ENCODE data around the gene C2CD4A. TPM values are rescaled to one million over a fixed set of nuclear protein-coding genes. Genes with fewer than 3 reads are reported as not detected.

C2CD4A gene
- total RNA-seq, 2 donors from 2014 or later = not detected

DNA sequence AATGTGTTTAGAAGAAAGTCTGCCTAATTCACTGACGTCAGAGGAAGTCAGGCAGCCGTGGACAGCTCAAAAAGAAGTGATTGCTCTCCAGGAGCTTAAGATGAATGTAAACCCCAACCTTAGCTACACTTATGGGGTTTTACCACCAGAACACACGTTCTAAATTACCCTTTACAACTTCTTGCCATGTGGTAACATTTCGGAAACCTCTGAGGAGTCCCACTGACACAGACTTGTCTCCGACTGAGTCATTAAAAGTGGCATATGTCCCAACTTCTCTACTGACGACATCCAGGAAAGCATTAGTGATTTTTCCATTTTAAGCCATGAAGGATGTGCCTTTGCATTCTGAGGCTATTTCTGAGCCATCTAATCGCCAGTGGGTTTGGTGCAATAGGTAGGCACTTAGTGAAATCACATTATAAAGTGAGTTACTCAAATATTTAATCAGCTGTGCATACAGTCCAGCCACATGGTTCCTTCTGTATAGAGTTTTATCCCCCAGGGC is 32.4 kb downstream of the C2CD4A start:
- no peak overlapping the region for H3K27ac Mint-ChIP-seq
- no peak overlapping the region for H3K9ac ChIP-seq (ENCODE audit: extremely low read depth, low read length, poor library complexity, severe bottlenecking)
- no peaks in the 10 kb centered on the region for H3K4me1 Mint-ChIP-seq
- 84 to 90% methylated on average over 4 to 7 of the region's 7 CpGs for WGBS, 2 experiments (ENCODE audit: insufficient coverage in 1 of 2, insufficient read length in 1 of 2)
- no peaks in the 10 kb centered on the region for H3K9me3 ChIP-seq (ENCODE audit: control insufficient read depth, low read length)
- no peaks in the 10 kb centered on the region for H3K36me3 Mint-ChIP-seq (ENCODE audit: low read depth)
- no peak overlapping the region for H3K27ac ChIP-seq (ENCODE audit: low read depth, low read length)
- no peak overlapping the region for H3K4me3 ChIP-seq (ENCODE audit: low read length)
- no peaks in the 10 kb centered on the region for H3K36me3 ChIP-seq (ENCODE audit: control insufficient read depth, insufficient read depth, low read length)
- no peaks in the 10 kb centered on the region for H3K27me3 ChIP-seq (ENCODE audit: control insufficient read depth, insufficient read depth, low read length, poor library complexity, severe bottlenecking)
- no peak overlapping the region for H3K4me3 Mint-ChIP-seq
- no peak for DNase-seq
- no peaks in the 10 kb centered on the region for H3K9me3 Mint-ChIP-seq
- peaks cover 2% of the 10 kb centered on the region for H3K27me3 Mint-ChIP-seq (ENCODE audit: insufficient read depth)
- H3K4me1 ChIP-seq (ENCODE audit: control insufficient read depth, insufficient read depth, low read length) = no peaks in the 10 kb centered on the region
- TF ChIP-seq CTCF (conservative IDR thresholded peaks at IDR 0.05) = no peak

GRCh38 chr15:62103431-62103830 is 36.7 kb downstream of the C2CD4A start:
- TF ChIP-seq CTCF (conservative IDR thresholded peaks at IDR 0.05) = no peak
- no peak overlapping the region for H3K27ac Mint-ChIP-seq
- 88 to 89% methylated on average over 4 to 7 of the region's 7 CpGs for WGBS, 2 experiments (ENCODE audit: insufficient coverage in 1 of 2, insufficient read length in 1 of 2)

GRCh38 chr15:62104401-62104800 is 37.6 kb downstream of the C2CD4A start:
- 94 to 95% methylated on average over 2 to 3 of the region's 3 CpGs for WGBS, 2 experiments (ENCODE audit: insufficient coverage in 1 of 2, insufficient read length in 1 of 2)
- H3K4me1 Mint-ChIP-seq = peaks cover 6% of the 10 kb centered on the region
- H3K27ac Mint-ChIP-seq = no peak overlapping the region

More at GRCh38 chr15:62103431-62103830, 36.7 kb downstream of the C2CD4A start:
- Histone ChIP-seq H3K9ac (ENCODE audit: extremely low read depth, low read length, poor library complexity, severe bottlenecking) (no peak overlapping the region), H3K36me3 (ENCODE audit: control insufficient read depth, insufficient read depth, low read length) (no peaks in the 10 kb centered on the region), H3K4me1 (ENCODE audit: control insufficient read depth, insufficient read depth, low read length) (no peaks in the 10 kb centered on the region), H3K9me3 (ENCODE audit: control insufficient read depth, low read length) (no peaks in the 10 kb centered on the region), H3K27ac (ENCODE audit: low read depth, low read length) (no peak overlapping the region), H3K27me3 (ENCODE audit: control insufficient read depth, insufficient read depth, low read length, poor library complexity, severe bottlenecking) (no peaks in the 10 kb centered on the region), H3K4me3 (ENCODE audit: low read length) (no peak overlapping the region)
- Mint-ChIP-seq H3K4me1 (peaks cover 6% of the 10 kb centered on the region), H3K27me3 (ENCODE audit: insufficient read depth) (no peaks in the 10 kb centered on the region), H3K9me3 (no peaks in the 10 kb centered on the region), H3K4me3 (no peak overlapping the region), H3K36me3 (ENCODE audit: low read depth) (no peaks in the 10 kb centered on the region)
- DNase-seq = no peak

More at GRCh38 chr15:62104401-62104800, 37.6 kb downstream of the C2CD4A start:
- Mint-ChIP-seq H3K4me3 (no peak overlapping the region), H3K27me3 (ENCODE audit: insufficient read depth) (no peaks in the 10 kb centered on the region), H3K9me3 (no peaks in the 10 kb centered on the region), H3K36me3 (ENCODE audit: low read depth) (no peaks in the 10 kb centered on the region)
- no peak overlapping the region for H3K9ac ChIP-seq (ENCODE audit: extremely low read depth, low read length, poor library complexity, severe bottlenecking)
- TF ChIP-seq CTCF (conservative IDR thresholded peaks at IDR 0.05) = no peak
- no peaks in the 10 kb centered on the region for H3K27me3 ChIP-seq (ENCODE audit: control insufficient read depth, insufficient read depth, low read length, poor library complexity, severe bottlenecking)
- no peak overlapping the region for H3K4me3 ChIP-seq (ENCODE audit: low read length)
- no peaks in the 10 kb centered on the region for H3K4me1 ChIP-seq (ENCODE audit: control insufficient read depth, insufficient read depth, low read length)
- H3K27ac ChIP-seq (ENCODE audit: low read depth, low read length) = no peak overlapping the region
- no peaks in the 10 kb centered on the region for H3K9me3 ChIP-seq (ENCODE audit: control insufficient read depth, low read length)
- no peak for DNase-seq
- no peaks in the 10 kb centered on the region for H3K36me3 ChIP-seq (ENCODE audit: control insufficient read depth, insufficient read depth, low read length)
